GM12872 (cell line): ENCODE results near the gene DDX41.

Experiments
- TF ChIP-seq, protein P1 (sequence below): IDR thresholded peaks from 3 replicates; pipeline ENCODE4 v1.5.1; 2011; ENCODE audit warnings: low read depth, mild to moderate bottlenecking, low read length, moderate library complexity; ENCODE audit not compliant: insufficient read depth

DDX41 gene

DNA sequence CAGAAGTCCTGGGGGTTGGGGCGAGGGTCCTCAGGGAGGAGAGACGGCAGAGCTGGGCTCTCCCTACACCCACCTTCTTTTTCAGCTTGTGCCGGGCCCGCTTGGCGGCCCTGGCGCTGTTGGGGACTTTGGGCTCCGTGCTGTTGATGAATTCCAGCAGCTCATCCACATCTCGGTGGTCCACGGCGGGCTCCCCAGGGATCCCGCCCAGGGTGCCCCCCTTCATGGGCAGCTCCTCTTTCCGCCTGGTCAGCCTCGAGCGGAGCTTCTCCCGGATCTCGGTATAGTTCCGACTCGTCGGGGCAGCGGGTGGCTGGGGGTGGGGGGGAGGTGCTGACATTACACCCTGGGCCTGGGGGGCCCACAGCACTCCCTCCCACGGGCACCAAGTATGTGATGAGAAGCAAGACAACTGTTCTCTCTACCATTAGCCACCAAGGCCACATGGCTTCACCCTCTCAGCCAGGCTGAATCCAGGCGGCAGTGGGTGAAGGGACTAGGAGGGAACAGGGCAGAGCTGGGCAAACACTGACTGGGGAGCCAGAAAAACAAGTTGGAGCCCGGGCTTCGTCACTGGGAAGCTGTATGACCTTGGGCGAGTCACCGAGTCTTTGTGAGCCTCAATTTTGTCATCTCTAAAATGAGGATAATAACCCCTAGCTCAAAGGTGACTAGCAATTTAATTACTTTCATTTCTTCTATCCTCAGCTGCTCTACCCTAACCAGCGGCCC lies 14.6 kb upstream of the DDX41 start:
- TF ChIP-seq, protein P1, sequence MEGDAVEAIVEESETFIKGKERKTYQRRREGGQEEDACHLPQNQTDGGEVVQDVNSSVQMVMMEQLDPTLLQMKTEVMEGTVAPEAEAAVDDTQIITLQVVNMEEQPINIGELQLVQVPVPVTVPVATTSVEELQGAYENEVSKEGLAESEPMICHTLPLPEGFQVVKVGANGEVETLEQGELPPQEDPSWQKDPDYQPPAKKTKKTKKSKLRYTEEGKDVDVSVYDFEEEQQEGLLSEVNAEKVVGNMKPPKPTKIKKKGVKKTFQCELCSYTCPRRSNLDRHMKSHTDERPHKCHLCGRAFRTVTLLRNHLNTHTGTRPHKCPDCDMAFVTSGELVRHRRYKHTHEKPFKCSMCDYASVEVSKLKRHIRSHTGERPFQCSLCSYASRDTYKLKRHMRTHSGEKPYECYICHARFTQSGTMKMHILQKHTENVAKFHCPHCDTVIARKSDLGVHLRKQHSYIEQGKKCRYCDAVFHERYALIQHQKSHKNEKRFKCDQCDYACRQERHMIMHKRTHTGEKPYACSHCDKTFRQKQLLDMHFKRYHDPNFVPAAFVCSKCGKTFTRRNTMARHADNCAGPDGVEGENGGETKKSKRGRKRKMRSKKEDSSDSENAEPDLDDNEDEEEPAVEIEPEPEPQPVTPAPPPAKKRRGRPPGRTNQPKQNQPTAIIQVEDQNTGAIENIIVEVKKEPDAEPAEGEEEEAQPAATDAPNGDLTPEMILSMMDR = no peak

DNA sequence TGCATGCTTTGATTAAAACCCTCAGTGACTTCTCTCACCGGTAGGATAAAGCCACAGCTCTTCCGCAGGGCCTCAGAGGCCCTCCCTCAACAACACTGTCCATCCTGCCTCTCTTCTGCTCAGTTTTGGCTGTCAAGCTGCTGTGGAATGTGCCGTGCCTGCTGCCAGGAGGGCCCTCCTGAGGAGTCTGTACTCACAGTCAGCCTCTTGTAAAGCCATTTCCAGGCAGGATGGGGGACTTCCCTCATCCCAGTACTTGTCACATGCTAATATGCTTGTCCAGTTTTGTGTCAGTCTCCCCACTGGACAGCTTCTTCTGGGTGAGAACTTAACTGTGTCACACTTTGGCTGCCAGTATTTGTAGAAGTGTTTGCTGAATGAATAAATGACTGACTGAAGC lies 13.9 kb upstream of the DDX41 start:
- TF ChIP-seq, protein P1 = no peak

DNA sequence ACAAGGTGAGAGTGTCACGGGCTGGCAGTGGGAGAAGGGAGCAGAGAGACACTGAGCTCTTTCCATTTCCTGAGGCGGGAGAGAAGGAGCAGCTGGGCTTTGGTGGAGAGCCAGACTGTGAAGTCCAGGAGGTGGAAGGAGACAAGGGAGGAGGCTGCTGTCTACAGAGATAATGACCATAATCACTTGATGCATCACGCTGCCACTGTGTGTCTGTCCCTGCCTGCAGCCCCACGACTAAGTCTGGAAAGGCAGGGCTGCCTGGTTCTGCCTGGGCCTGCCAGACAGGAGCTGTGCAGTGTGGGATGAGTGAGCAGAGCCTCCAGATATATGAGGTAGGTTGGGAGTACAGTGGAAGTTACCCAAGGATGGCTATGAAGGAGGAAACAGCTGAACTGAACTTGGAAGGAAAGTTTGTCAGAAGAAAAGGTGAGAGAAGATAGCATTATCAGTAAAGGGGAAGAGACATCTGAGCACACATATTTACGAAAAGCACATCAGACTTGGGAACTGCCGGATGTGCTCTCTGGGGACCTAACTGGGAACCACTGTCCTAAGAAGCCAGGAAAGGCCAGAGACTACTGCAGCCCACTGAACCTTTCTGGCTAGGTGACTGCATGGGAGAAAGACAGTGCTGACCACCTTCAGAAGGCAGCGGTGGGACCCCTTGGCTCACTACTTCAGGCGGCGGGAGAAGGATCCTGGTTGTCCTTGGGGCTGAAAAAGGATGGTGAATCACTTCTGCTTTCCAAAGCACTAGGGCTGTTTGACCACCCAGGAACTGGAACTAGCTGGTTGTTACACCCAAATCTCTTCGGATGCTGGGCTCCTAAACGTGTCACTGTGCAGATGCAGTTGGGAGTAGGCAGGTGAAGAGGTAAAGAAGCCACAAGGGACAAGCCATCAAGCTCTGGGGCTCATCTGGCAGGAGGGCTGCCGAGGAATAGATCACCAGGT lies 12.8 kb upstream of the DDX41 start:
- TF ChIP-seq, protein P1 = no peak

DNA sequence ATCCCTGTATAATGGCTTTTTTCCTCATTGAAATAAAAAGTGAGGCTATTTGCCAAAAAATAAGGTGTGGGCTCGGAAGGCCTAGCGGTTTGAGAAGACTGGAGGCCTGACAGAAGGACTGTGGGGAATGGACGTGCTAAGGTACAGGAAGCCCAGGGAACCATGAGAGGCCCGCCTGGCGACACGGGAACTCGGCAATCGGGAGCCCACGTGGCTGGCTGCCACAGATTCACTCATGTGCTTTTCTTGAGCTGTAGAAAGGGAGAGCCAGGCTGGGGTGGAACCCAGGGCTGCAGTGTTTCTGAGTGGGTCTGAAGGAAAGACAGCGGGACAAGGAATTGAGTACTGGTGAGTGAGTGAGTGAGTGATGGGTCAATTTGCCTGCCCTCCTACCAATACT lies 11.9 kb upstream of the DDX41 start:
- TF ChIP-seq, protein P1 = no peak

DNA sequence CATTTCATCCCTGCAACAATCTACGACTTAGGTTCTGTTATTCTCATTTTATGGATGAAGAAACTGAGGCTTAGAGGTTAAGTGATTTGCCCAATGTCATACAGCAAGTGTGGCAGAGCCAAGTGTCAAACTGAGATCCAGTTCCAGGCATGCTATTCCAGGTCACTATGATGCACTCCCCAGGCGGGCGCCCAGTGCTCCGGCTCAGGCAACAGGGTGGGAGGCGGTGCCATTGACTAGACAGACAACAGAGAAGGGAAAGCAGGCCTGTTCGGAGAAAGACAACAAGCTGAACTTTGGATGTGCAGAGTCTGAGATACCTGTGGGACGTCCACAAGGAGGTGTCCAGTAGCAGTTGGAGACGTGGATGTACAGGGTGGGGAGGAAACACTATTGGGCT lies 10.8 kb upstream of the DDX41 start:
- TF ChIP-seq, protein P1 = no peak

DNA sequence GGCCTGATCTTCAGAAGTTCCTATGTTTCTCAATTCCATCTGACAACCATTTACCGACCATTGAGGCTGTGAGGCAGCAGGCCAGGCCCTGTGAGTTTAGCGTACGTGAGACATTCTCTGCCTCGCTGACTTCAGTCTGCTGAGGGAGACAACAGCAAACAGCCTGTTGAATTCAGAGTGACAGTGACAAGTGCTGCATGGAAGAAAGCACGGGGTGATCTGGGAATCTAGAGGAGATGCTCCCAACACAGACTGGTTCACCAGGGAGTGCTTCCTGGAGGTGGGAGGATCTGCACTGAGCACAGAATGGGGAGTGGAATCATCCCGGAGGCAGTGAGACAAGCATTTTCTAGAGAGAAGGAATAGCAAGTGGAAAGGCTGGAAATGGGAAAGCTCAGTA lies 10.0 kb upstream of the DDX41 start:
- TF ChIP-seq, protein P1 = no peak

DNA sequence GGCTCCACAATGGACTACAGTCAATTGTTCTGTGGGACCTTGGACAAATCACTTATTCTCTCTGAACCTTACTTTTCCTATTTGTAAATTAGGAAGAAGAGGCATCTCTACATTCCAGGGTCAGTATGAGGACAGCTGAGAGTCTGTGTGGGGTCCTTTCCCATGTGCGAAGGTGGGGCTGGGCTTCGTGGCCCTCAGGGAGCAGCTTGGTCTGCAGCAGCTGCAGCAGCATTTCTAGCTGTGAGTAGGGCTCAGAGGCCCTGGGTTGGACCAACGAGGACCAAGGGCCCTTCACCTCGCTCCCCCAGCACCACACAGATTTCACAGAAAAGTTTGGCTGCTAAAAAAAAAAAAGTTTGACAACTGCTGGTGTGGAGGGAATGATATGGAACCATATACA lies 9.4 kb upstream of the DDX41 start:
- TF ChIP-seq, protein P1 = no peak
